ENCODE data around the gene EYS.
"Not testable (repeated sequence)": the region's sequence is repeated elsewhere in the genome, so short reads cannot be mapped to it uniquely, and the experiment has no call there.

EYS gene

DNA sequence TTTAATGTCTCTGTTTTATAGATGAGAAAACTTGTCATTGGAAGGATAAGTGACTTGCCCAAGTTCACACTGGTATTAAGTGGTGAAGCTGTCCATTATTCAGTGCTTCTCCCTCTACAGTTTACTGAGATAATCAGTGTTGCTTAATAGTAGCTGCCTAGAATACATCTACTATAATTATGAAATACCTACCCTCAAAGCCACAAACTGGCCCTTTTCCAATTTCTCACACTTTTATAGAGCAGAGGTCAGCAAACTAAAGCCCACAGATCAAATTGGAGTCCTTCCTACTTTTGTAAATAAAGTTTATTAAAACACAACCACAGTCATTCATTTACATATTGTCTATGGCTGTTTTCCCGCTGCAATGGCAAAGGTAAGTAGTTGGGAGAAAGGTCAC is 73.5 kb downstream of the EYS start:
- DNase-seq (ENCODE audit: low read depth), result no peak

DNA sequence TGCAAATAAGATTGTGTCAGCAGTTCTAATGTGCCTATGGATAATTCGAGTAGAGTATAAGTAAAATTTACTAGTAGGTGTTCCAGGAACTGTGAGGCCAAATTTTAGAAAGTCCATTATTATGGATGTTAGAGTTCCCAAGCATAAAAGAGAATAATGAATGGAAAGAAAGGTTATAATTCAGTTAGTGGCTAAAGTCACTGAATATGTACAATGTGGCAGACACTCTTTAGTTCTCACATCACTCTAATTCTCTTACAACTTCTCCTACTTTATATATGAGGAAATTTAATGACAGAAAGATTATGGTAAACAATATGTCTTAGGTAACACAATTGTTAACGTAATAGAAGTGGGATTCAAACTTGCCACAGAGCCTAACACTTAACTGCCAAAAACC is 75.3 kb downstream of the EYS start:
- DNase-seq (ENCODE audit: low read depth), result no peak

DNA sequence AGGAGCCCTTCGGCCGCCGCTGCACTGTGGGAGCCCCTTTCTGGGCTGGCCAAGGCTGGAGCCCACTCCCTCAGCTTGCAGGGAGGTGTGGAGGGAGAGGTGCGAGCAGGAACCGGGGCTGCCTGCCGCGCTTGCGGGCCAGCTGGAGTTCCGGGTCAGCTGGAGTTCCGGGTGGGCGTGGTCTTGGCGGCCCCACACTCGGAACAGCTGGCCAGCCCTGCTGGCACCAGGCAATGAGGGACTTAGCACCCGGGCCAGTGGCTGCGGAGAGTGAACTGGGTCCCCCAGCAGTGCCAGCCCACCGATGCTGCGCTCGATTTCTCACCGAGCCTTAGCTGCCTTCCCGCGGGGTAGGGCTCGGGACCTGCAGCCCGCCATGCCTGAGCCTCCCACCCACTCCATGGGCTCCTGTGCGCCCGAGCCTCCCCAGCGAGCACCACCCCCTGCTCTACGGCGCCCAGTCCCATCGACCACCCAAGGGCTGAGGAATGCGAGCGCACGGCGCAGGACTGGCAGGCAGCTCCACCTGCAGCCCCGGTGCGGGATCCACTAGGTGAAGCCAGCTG is 79.5 kb downstream of the EYS start:
- not testable (repeated sequence) for DNase-seq (ENCODE audit: low read depth)

GRCh38 chr6:65627015-65627414 is 80.0 kb downstream of the EYS start:
- no peak for DNase-seq (ENCODE audit: low read depth)

- no peak for DNase-seq (ENCODE audit: low read depth)
Measured at GRCh38 chr6:65623566-65623965, 83.5 kb downstream of the EYS start.

- no peak for DNase-seq (ENCODE audit: low read depth)
Measured at GRCh38 chr6:65610746-65611145, 96.3 kb downstream of the EYS start.

GRCh38 chr6:65595540-65595939 is 111.5 kb downstream of the EYS start:
- DNase-seq (ENCODE audit: low read depth), result no peak

GRCh38 chr6:65570340-65570739 is 136.7 kb downstream of the EYS start:
- no peak for DNase-seq (ENCODE audit: low read depth)

DNA sequence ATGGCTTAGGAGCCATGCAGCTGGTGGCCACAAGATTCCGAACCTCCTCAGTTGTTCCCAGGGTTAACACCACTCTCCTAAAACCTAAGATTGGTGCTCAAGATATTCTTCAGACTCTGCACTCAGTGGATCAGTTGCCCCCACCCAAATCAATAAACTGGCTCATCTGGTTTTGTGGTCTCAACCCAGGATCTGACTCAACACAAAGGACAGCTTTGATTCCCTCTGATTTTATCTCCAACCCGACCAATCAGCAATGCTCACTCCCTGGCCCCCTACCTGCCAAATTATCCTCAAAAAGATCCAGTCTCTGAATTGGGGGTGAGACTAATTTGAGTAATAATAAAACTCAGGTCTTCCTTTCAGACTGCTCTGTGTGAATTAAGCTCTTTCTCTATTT is 137.5 kb downstream of the EYS start:
- DNase-seq (ENCODE audit: low read depth), result no peak

DNA sequence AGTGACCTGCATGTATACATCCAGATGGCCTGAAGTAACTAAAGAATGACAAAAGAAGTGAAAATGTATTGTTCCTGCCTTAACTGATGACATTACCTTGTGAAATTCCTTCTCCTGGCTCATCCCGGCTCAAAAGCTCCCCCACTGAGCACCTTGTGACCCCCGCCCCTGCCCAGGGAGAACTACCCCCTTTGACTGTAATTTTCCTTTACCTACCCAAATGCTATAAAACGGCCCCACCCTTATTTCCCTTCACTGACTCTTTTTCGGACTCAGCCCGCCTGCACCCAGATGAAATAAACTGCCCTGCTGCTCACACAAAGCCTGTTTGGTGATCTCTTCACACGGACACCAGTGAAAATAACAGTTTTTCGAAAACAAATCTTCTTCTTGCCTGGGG is 138.0 kb downstream of the EYS start:
- DNase-seq (ENCODE audit: low read depth), result not testable (repeated sequence)

- DNase-seq (ENCODE audit: low read depth), result no peak
Measured at GRCh38 chr6:65566117-65566516, 140.9 kb downstream of the EYS start.

DNA sequence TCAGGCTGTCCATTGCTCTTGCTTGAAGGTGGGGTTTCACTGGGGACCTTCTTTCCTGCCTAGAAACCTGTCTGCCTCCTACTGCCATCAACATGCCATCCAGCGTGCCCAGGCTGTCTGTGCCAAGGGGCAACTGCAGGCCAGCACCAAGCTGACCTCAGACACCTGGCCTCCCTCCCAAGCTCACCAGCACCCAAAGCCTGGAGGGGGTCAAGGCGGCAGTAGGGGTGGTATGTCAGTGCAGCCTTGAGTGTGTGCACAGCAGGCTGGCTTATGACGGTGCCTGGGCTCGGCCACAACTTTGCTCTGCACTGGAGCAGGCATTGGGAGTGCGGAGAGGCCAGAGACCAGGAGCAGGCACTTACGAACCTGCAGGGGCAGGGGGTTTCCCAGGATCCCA is 149.0 kb downstream of the EYS start:
- DNase-seq (ENCODE audit: low read depth), result no peak

- no peak for DNase-seq (ENCODE audit: low read depth)
Measured at GRCh38 chr6:65557224-65557623, 149.8 kb downstream of the EYS start.

DNA sequence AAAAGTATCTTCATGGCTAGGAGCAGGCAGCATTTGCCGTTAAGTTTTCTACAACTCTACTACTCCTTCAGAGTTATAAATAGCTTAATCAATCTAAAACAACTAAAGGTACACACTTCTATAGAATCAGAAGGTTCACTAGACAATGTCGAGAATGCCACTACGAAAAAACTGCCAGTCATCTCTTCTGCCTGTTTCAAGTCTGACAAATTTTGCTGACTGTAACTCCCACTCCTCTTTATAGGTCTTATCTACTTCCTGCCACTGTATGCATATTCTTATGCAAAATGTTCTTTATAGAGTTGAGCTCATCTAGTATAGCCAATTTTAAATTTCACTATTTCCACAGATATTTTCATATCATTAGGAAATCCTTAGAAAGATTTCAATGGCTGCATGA is 160.1 kb downstream of the EYS start:
- no peak for DNase-seq (ENCODE audit: low read depth)

- no peak for DNase-seq (ENCODE audit: low read depth)
Measured at GRCh38 chr6:65545920-65546319, 161.1 kb downstream of the EYS start.

DNA sequence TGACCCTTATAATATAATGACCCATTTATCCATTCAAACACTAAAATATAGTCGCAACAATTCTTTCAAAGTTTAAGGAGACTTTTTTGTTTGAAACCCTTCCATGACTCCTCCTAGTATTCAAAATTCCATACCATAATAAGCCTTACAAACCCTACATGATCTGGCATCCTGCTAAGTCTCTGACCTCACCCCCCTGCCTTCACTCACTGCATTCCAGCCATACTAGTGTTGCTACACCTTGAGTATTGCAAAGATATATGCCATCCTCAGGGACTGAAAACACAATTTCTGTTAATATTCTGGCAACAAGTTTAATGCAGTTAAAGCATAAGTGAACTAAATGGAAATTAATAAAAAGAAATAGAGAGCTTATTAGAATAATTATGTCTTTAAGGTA is 168.4 kb downstream of the EYS start:
- no peak for DNase-seq (ENCODE audit: low read depth)

DNA sequence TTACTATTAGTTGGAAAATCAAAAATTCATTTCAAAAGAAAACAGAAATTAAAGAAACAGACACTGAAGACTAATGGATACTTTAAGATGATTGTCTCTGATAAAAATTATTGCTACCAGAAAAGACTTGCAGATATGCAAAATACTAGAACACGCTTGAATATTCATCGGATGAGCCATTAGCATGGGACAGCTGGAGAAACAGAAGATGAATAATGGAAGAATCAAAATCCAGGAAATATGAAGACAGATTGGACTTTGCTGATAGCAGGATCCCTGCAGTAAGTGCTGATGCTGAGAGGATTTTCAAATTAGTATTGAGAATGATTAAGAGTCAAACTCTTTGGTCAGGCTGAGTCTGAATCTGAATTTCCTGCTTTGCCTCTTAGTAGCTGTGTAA is 169.4 kb downstream of the EYS start:
- DNase-seq (ENCODE audit: low read depth), result no peak

- DNase-seq (ENCODE audit: low read depth), result no peak
Measured at GRCh38 chr6:65531533-65531932, 175.5 kb downstream of the EYS start.

GRCh38 chr6:65524232-65524631 is 182.8 kb downstream of the EYS start:
- no peak for DNase-seq (ENCODE audit: low read depth)

DNA sequence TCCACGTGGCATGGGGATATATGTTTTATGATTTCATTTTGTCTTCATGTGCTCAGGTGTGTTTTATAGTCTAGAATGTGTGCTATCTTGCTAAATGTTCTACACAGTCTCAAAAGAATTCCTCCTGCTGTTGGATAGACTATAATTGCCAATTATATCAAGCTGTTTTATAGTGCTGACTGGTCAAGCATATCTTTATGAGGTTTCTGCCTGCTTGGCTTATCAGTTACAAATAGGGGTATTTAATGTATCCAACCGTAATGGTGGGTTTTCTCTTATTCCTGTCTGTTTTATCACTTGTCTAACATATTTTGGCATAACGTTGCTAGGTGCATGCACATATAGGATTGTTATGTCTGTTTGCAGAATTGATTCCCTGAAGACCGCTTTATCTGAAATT is 201.3 kb downstream of the EYS start:
- no peak for DNase-seq (ENCODE audit: low read depth)

DNA sequence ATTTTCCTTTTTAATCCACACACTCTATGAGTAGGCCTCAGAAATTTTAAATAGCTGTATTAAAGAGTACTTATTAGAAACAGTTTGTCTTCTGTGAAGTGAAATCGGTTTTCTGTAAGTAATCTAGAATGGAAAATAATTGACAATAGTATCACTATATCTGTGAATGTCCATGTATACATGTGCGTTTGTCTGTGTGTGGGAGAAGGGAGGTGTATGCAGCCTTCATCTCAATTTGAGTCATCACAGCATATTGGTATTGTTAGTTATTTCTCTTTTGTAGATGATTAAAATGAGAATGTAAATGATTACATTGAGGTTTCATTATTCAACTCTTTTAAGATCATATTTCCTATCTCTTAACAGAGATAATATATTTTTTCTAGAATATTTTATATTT is 206.0 kb downstream of the EYS start:
- DNase-seq (ENCODE audit: low read depth), result no peak

DNA sequence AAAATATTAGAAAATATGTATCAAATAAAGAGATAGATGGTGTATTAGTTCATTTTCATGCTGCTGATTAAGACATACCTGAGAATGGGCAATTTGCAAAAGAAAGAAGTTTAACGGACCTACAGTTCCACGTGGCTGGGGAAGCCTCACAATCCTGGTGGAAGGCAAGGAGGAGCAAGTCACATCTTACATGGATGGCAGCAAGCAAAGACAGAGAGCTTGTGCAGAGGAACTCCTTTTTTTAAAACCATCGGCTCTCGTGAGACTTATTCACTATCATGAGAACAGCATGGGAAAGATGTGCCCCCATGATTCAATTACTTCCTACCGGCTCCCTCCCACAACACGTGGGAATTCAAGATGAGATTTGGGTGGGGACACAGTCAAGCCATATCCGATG is 223.4 kb downstream of the EYS start:
- not testable (repeated sequence) for DNase-seq (ENCODE audit: low read depth)

GRCh38 chr6:65469650-65470049 is 237.4 kb downstream of the EYS start:
- no peak for DNase-seq (ENCODE audit: low read depth)

- DNase-seq (ENCODE audit: low read depth), result no peak
Measured at GRCh38 chr6:65468307-65468706, 238.7 kb downstream of the EYS start.

- no peak for DNase-seq (ENCODE audit: low read depth)
Measured at GRCh38 chr6:65461121-65461520, 245.9 kb downstream of the EYS start.

All from stimulated activated CD8-positive, alpha-beta memory T cell treated with anti-CD3 and anti-CD28 coated beads, Interleukin-15, amount 100 ng/mL, for 24 hours (primary cell).